Posterior cingulate gyrus (tissue), 11 donors: Measurements from ENCODE around the gene ZGPAT.
"Not testable (repeated sequence)": the region's sequence is repeated elsewhere in the genome, so short reads cannot be mapped to it uniquely, and the experiment has no call there.

Experiments
- DNase-seq, 10 donors: peaks; one replicate each; pipeline versions ENCODE4 v3.0.0 to v3.0.0-alpha.2; 2020 to 2021; ENCODE audit warnings: mixed read lengths in 3 of 10
- intact Hi-C: fragments of 100-400 bp; cut with DNase I; formaldehyde crosslinking; loops from one replicate; pipeline ENCODE4 v1.15.1; 2023

Gene ZGPAT

DNA sequence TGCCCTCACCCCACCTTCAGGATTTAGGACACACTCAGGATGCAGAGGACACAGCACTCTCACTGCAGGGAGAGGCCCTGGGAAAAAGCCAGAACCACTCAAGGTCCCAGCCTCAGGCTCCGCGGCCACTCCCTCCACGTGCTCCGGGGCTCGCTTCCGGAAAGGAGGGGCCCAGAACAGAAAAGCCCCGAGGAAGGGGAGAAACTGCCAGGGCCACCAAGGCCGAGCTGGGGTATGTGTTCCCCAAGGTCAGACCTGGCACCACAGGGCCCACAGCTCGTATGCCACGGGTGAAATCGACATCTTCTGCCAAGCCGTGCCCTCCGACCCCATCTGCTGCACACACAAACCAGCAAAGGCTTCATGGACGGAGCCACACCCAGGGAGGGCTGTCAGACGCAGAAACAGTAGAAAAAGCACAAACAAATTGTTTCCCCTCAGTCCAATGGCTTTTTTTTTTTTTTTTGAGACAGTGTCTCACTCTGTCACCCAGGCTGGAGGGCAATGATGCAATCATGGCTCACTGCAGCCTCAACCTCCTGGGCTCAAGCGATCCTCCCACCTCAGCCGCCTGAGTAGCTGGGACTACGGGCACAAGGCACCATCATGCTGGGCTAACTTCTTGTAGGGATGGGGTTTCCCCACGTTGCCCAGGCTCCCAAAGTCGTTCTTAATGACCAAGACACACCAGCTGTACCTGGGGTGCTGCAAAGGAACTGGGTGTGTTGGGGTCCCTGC is 65.1 kb downstream of the ZGPAT start:
- DNase-seq, result peak in 3 of 10 donors; percentile 43 to 81 (median 73)
- intact Hi-C loops, result no loop called here

DNA sequence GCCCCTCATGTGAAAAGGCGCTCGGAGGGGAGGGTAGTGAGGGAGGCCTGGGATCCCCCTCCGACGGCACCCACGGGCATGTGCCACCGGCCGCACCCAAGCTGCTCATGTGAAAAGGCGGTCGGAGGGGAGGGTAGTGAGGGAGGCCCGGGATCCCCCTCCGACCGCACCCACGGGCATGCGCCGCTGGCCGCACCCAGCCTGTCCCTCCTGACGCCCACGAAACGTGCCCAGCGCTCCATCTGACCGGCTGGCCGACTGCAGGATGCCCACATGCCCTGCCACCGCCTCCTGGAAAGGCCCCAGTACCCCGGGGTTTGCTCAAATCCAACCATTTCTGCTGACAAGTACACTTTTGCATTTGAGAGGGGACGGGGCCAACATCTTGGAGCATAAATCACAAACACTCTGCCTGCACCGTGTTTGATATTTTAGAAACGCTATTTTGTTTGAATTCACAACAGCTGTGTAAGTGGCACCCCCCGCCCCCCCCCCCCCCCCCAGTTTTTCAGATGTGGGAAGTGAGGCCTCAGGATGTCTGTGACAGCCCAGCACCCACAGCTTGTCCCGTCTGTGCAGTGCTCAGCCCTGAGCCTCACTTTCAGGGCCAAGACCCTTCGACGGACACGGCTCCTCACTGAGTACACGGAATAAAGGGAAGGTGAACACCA is 65.9 kb downstream of the ZGPAT start:
- DNase-seq, result peak in 3 of 10 donors; percentile 41 to 68 (median 61)
- intact Hi-C loops, result no loop called here

GRCh38 chr20:63774306-63774705 is 66.5 kb downstream of the ZGPAT start:
- intact Hi-C loops, result no loop called here
- DNase-seq, result peak in 3 of 10 donors; percentile 75 to 89 (median 78)

DNA sequence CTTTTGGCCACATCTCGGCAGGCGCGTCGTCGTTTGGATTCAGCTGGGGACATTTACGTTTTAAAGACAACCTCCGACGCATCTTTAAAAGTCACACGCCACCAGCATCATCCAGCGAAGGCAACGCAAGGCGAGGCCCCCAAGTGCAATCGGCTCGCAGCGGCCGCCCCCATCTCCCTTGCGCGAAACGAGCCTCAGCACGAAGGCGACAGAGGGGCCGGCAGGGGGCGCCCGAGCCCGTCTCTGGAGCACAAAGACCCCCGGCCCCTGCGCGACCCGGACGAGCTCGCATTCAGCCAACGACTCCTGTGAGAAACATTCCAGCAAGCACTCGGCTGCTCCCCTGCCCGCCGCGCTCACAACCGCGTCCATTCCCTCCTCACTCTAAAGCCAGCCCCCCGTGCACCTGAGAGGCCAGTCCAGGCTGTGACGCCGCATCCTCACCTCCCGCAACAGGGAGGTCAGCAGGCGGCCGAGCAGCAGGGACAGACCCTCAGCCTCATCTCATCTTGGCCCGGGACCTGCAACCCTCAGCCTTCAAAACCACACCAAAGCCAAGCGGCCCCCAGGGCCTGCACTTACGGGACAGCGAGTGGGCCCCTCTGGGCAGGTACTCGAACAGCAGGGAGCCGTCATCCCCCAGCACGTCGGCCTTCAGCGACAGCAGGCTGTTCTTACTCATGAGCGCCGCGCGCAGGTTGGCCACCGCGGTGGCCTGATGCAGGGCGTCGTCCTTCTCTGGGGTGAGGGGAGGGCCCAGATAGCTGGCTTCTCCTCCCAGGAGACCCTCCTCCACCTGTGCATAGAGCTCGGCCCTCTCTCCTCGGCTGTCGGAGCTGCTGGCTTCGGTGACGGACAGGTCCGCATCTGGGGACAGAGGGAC is 67.5 kb downstream of the ZGPAT start:
- intact Hi-C loops, result no loop called here
- peak; percentile 39 to 95 (median 74) for DNase-seq

- intact Hi-C loops, result not testable (repeated sequence)
- DNase-seq, result peak in 2 of 10 donors; percentile 15 to 31
Observed at GRCh38 chr20:63776875-63777274, 69.0 kb downstream of the ZGPAT start.

- peak in 2 of 10 donors; percentile 11 to 24 for DNase-seq
- intact Hi-C loops, result no loop called here
Observed at GRCh38 chr20:63777614-63778013, 69.8 kb downstream of the ZGPAT start.

DNA sequence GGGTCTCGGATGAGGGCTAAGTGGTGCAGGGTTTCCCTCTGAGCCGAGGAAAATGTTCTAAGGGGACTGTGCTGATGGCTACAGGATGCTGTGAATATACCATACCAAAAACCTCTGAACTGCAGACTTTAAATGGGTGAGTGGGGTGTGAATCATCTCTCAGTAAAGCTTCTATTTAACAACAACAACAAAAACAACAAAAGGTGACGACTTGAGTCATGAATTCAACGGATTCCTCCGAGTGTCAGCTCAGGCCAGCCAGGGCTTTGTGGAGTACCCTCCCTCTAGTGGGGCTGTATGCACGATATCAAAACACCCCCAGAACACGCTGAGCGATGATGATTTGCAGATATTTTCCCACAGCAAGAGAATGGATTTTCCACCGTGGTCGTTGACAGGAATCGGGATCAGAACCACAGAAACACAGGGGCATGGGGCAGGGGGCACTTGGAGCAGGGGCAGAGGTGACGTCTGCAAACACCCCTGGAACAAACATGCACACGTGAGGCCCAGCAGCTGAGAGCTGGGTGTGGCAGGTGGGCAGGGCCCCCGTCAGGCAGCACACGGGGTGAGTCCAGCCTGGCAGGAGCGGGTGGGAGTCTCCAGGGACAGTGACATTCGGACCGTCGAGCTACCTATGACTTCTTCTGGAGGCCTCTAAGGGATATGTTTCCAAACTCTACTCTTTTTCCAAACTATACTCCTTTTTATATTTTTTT is 70.4 kb downstream of the ZGPAT start:
- peak in 2 of 10 donors; percentile 32 to 61 for DNase-seq
- intact Hi-C loops, result no loop called here

DNA sequence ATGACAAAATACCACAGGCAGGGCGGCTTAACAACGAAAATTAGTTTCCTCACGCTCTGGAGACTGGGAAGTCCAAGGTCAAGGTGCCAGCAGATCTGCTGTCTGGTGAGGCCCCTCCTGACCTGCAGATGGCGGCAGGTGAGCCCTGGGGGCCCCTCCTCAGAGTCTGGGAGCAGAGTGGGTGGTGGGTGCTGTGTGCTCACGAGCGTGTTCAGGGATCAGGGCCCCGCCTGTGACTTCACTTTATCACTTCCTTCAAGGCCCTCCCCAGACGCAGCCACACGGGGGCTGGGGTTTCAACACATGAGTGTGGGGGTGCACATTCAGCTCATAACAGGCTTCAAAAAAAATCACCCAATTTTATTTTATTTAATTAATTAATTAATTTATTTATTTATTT is 71.0 kb downstream of the ZGPAT start:
- peak in 3 of 10 donors; percentile 43 to 59 (median 57) for DNase-seq
- intact Hi-C loops, result no loop called here

- intact Hi-C loops, result no loop called here
Observed at GRCh38 chr20:63781181-63781580, 73.3 kb downstream of the ZGPAT start.

GRCh38 chr20:63782051-63782471 is 74.2 kb downstream of the ZGPAT start:
- intact Hi-C loops, result no loop called here
- DNase-seq, result peak in 3 of 10 donors; percentile 32 to 74 (median 37)

More at GRCh38 chr20:63781181-63781580, 73.3 kb downstream of the ZGPAT start:
- peak in 3 of 10 donors; percentile 23 to 61 (median 52) for DNase-seq

DNA sequence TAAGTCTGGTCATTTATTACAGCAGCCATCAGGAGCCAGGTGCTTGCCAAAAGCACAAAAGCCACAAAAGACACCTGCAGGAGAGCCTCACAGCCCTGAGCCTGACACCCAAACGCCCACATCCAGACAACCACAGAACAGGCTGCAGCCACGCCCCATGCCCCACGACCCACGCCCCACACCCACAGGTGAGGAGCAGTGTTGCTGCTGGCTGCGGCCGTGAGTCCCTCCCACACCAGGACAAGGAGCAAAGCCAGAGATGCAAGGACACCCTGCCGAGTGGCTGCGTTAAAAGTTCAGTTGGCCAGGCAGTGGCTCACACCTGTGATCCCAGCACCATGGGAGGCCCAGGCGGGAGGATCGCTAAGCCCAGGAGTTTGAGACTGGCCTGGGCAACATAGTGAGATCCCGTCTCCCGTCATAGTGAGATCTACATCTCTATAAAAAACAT is 74.7 kb downstream of the ZGPAT start:
- intact Hi-C loops, result no loop called here
- peak in 2 of 10 donors; percentile 59 to 72 for DNase-seq

DNA sequence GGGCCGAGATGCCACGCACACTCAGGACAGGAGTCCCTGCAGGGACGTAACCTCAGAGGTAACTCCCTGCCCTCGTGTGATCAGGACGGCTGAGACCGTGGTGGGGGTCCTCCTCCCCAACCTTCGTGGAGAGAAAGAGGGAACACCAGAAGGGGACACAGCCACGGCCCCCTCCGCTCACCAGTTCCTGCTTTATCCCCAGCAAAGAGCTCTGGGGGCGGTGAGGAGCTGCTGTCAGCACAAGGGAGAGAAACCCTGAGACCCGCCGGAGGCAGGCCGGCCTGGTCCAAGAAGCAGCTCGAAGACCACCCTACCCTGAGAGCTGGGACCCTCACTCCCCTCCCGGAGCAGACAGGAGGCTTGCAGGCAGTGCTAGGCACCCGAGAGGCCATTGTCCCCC is 76.1 kb downstream of the ZGPAT start:
- DNase-seq, result peak in 3 of 10 donors; percentile 62 to 81 (median 77)
- intact Hi-C loops, result no loop called here

DNA sequence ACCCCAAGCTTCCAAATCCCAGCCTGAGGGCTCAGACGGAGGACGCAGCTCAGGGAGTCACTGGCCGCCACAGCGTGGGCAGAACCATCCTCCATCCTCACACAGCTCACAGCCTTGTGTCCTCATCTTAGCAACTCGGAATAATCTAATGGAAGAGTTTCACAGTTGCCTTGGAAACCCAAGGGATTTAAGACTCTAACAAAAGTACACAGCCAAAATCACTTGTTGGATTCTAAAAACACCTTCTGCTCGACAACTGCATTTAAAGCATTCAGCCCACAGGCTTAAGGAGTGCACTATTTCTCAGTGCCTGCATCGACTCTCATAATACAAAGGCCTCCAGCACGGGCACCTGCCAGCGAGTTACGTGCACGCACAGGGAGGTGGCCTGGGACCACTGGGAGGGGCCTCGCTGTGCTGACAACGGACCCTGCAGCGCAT is 77.9 kb downstream of the ZGPAT start:
- DNase-seq, result peak in 5 of 10 donors; percentile 48 to 92 (median 87)
- intact Hi-C loops, result loop anchor here (5.0 kb wide), 2 partner anchors 77 to 187 kb away; partner anchors contain the start of gene ABHD16B
